Measurements from ENCODE around the gene KCNH1.

Gene KCNH1

GRCh38 chr1:210706246-210706645 lies 427.7 kb downstream of the KCNH1 start:
- DNase-seq = no peak

GRCh38 chr1:210705086-210705485 lies 428.9 kb downstream of the KCNH1 start:
- DNase-seq = no peak

- no peak for DNase-seq
Measured at GRCh38 chr1:210703593-210703992, 430.4 kb downstream of the KCNH1 start.

- DNase-seq = no peak
Measured at GRCh38 chr1:210702506-210702905, 431.4 kb downstream of the KCNH1 start.

- DNase-seq = no peak
Measured at GRCh38 chr1:210700511-210700910, 433.4 kb downstream of the KCNH1 start.

GRCh38 chr1:210700083-210700482 lies 433.9 kb downstream of the KCNH1 start:
- DNase-seq = no peak

GRCh38 chr1:210698661-210699060 lies 435.3 kb downstream of the KCNH1 start:
- DNase-seq = no peak

- DNase-seq = no peak
Measured at GRCh38 chr1:210697185-210697584, 436.8 kb downstream of the KCNH1 start.

GRCh38 chr1:210696709-210697108 lies 437.2 kb downstream of the KCNH1 start:
- DNase-seq = no peak

GRCh38 chr1:210695026-210695425 lies 438.9 kb downstream of the KCNH1 start:
- DNase-seq = no peak

GRCh38 chr1:210692796-210693195 lies 441.2 kb downstream of the KCNH1 start:
- no peak for DNase-seq

GRCh38 chr1:210691039-210691610 lies 442.8 kb downstream of the KCNH1 start:
- DNase-seq = no peak

- no peak for DNase-seq
Measured at GRCh38 chr1:210690236-210690635, 443.7 kb downstream of the KCNH1 start.

- DNase-seq = no peak
Measured at GRCh38 chr1:210689826-210690225, 444.1 kb downstream of the KCNH1 start.

- no peak for DNase-seq
Measured at GRCh38 chr1:210688512-210689234, 445.3 kb downstream of the KCNH1 start.

- DNase-seq = no peak
Measured at GRCh38 chr1:210687582-210688279, 446.2 kb downstream of the KCNH1 start.

GRCh38 chr1:210686841-210687240 lies 447.1 kb downstream of the KCNH1 start:
- no peak for DNase-seq

GRCh38 chr1:210685295-210685650 lies 448.7 kb downstream of the KCNH1 start:
- DNase-seq = no peak

GRCh38 chr1:210684466-210685294 lies 449.3 kb downstream of the KCNH1 start:
- DNase-seq = no peak

GRCh38 chr1:210683403-210684047 lies 450.4 kb downstream of the KCNH1 start:
- no peak for DNase-seq

GRCh38 chr1:210681158-210681557 lies 452.8 kb downstream of the KCNH1 start:
- no peak for DNase-seq

- DNase-seq = no peak
Measured at GRCh38 chr1:210678306-210678705, 455.6 kb downstream of the KCNH1 start.

- DNase-seq = no peak
Measured at GRCh38 chr1:210677533-210677932, 456.4 kb downstream of the KCNH1 start.

Measured in left hindlimb (tissue), 1 donor.